ENCODE data around the gene ZNF622.

DNA sequence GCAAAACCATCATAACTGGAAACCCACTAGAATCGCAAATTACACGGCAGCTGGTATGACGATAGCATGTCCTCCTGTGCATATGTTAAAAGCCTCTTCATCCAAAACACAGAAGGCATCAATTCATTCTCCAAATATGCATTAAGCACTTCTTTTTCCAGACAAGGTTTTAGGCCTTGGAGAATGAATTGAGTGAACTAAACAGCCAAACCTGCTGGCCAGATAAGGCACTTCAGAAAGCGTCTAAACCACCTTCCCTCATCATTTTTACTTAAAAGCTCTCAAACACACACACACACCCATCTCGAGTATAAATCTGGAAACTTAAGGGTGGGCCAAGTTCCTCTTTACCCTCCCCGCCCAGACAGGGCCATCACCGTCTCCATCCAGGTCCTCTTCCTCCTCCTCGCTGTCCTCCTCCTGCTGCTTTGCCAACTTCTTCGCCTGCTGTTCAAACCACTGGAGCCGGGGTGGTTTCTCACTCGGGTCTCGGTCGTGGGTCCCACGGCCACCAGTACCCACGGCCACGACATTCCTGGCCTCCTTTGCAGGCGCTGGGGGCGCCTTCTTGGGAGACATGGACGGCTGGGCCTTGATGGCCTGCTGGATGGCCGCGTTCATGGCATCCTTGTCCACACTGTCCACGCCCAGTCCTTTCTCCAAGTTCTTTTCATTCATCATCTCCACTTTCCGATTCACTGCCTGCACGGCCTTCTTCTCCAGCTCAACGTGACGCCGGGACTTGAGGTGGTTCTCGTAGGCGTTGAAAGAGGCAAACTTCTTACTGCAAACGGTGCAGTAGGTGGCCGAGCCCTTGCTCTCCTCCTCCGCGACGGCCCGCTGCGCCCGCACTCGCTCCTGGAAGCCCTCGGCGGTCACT is 696 bp downstream of the ZNF622 start:
- TF ChIP-seq, protein P1, sequence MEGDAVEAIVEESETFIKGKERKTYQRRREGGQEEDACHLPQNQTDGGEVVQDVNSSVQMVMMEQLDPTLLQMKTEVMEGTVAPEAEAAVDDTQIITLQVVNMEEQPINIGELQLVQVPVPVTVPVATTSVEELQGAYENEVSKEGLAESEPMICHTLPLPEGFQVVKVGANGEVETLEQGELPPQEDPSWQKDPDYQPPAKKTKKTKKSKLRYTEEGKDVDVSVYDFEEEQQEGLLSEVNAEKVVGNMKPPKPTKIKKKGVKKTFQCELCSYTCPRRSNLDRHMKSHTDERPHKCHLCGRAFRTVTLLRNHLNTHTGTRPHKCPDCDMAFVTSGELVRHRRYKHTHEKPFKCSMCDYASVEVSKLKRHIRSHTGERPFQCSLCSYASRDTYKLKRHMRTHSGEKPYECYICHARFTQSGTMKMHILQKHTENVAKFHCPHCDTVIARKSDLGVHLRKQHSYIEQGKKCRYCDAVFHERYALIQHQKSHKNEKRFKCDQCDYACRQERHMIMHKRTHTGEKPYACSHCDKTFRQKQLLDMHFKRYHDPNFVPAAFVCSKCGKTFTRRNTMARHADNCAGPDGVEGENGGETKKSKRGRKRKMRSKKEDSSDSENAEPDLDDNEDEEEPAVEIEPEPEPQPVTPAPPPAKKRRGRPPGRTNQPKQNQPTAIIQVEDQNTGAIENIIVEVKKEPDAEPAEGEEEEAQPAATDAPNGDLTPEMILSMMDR (IDR thresholded peaks at IDR 0.05 in 8 of 11, conservative IDR thresholded peaks at IDR 0.05 in 3 of 11): no peak
- TF ChIP-seq POLR2A (IDR thresholded peaks at IDR 0.05): no peak

Data from spleen (tissue), 7 donors.